CD4-positive, CD25-positive, alpha-beta regulatory T cell (primary cell): ENCODE measurements around the gene CFAP92. TPM values are rescaled to one million over a fixed set of nuclear protein-coding genes. Genes with fewer than 3 reads are reported as not detected.

ENCODE experiments used
- ATAC-seq, 2 donors: fragments of 150-1000 bp; cut with Tn5 transposase; one replicate each; pipeline ENCODE4 v1.10.0; 2021; ENCODE audit warnings: low read depth in 2 of 2, moderate number of reproducible peaks in 2 of 2, moderate library complexity in 1 of 2
- DNase-seq, 3 donors: peaks; one replicate each; pipeline versions ENCODE4 v3.0.0 to v3.0.0-alpha.2; 2012 to 2022; ENCODE audit warnings: mixed read lengths in 1 of 3
- H3K27ac ChIP-seq: one replicate; pipeline ENCODE4 v1.7.0; 2013; ENCODE audit warnings: mild to moderate bottlenecking, low read length; ENCODE audit not compliant: insufficient read depth, poor library complexity, severe bottlenecking
- H3K27me3 ChIP-seq: one replicate; pipeline ENCODE4 v1.7.0; 2013; ENCODE audit warnings: low read length; ENCODE audit not compliant: control insufficient read depth, insufficient read depth
- H3K36me3 ChIP-seq: one replicate; pipeline ENCODE4 v1.7.0; 2013; ENCODE audit warnings: mild to moderate bottlenecking, low read length, moderate library complexity; ENCODE audit not compliant: control insufficient read depth, insufficient read depth
- H3K4me1 ChIP-seq: 2 replicates; pipeline ENCODE4 v1.7.0; 2013; ENCODE audit warnings: mild to moderate bottlenecking, low read length; ENCODE audit not compliant: insufficient read depth, control insufficient read depth, poor library complexity, severe bottlenecking
- H3K4me3 ChIP-seq: one replicate; pipeline ENCODE4 v1.7.0; 2013; ENCODE audit warnings: low read depth, mild to moderate bottlenecking, low read length, moderate library complexity
- H3K9me3 ChIP-seq, 2 experiments: 1 replicate in 1 of 2; 2 replicates in 1 of 2; pipeline ENCODE4 v1.7.0; 2013; ENCODE audit warnings: low read length in 2 of 2, mild to moderate bottlenecking in 1 of 2, moderate library complexity in 1 of 2; ENCODE audit not compliant: control insufficient read depth in 2 of 2
- H3K27ac Mint-ChIP-seq, 3 donors: one replicate each; pipeline ENCODE4 v1.8.0; 2020 to 2022; ENCODE audit warnings: mild to moderate bottlenecking in 3 of 3, mixed read lengths in 3 of 3, moderate library complexity in 2 of 3
- H3K27me3 Mint-ChIP-seq: one replicate; pipeline ENCODE4 v1.8.0; 2022; ENCODE audit warnings: mild to moderate bottlenecking, mixed read lengths
- H3K36me3 Mint-ChIP-seq: one replicate; pipeline ENCODE4 v1.8.0; 2020; ENCODE audit warnings: mixed read lengths
- H3K4me1 Mint-ChIP-seq, 4 donors: one replicate each; pipeline ENCODE4 v1.8.0; 2020 to 2022; ENCODE audit warnings: mixed read lengths in 4 of 4, mild to moderate bottlenecking in 1 of 4
- H3K4me3 Mint-ChIP-seq, 4 donors: one replicate each; pipeline ENCODE4 v1.8.0; 2020 to 2022; ENCODE audit warnings: mild to moderate bottlenecking in 4 of 4, mixed read lengths in 4 of 4, moderate library complexity in 3 of 4
- H3K9me3 Mint-ChIP-seq, 7 donors: one replicate each; pipeline ENCODE4 v1.8.0; 2020 to 2022; ENCODE audit warnings: mixed read lengths in 7 of 7, mild to moderate bottlenecking in 3 of 7, moderate library complexity in 2 of 7
- polyA plus RNA-seq, 4 donors: library from polyadenylated mRNA; unstranded; fragments of 300-500 nt; fragmentation: Illumina TruSeq; gene quantifications; one replicate each; pipeline ENCODE4 v1.2.3, GENCODE V29; 2021
- total RNA-seq: library from RNA; stranded (reverse); gene quantifications from one replicate; pipeline ENCODE4 v1.2.3, GENCODE V29; 2022

CFAP92 gene
- total and polyA plus RNA-seq, 5 donors from 2014 or later, result 0.28 TPM; not detected in 4

DNA sequence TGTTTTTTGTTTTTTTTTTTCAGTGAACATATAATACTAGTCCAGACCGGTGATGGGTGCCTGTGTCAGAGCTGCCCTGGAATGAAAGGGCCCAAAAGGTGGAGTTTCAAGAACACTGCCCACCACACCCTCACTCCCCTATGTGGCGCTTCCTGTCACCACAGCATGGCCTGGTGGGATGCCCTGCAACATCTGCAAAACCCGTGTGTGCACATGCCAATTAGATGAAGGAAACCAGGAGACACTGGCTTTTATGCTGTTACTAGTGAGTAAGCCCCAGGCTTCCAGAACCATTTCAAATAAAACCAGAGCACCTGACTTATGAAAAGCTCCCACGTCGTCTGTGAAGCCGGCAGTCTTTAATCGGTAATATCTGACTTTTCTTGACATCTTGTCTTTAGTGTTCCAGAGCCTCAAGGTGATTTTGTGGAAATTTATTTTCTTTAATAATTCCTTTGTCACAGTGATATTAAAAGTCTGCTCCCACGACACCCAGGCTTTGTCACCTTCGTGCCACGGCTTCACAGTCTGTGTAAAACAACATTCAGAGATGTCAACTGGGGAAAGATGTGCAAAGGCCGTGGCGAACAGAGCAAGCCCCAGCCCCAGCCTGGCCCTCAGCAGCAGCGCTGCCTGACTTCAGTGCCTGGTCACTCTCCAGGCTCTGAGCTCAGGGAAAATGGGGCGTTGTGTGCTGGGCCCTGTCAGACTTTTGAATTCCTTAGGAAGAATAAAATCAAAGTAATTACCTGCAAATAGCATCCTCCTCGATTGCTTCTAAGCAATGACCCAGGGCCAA lies 6.4 kb downstream of the CFAP92 start:
- Mint-ChIP-seq H3K4me3 (no peak overlapping the region), H3K4me1 (no peaks in the 10 kb centered on the region), H3K27ac (no peak overlapping the region), H3K27me3 (peaks cover 11% of the 10 kb centered on the region), H3K36me3 (no peaks in the 10 kb centered on the region), H3K9me3 (no peaks in the 10 kb centered on the region)
- Histone ChIP-seq H3K27ac (no peak overlapping the region), H3K4me1 (no peaks in the 10 kb centered on the region), H3K4me3 (no peak overlapping the region), H3K27me3 (no peaks in the 10 kb centered on the region), H3K36me3 (no peaks in the 10 kb centered on the region), H3K9me3 (no peaks in the 10 kb centered on the region)
- ATAC-seq (no peak), DNase-seq (no peak)

- H3K4me3 ChIP-seq, result no peak overlapping the region
- H3K4me1 ChIP-seq, result no peaks in the 10 kb centered on the region
- Mint-ChIP-seq H3K4me3 (no peak overlapping the region), H3K36me3 (no peaks in the 10 kb centered on the region), H3K27me3 (peaks cover 16% of the 10 kb centered on the region), H3K4me1 (no peaks in the 10 kb centered on the region), H3K27ac (no peak overlapping the region), H3K9me3 (no peaks in the 10 kb centered on the region)
- no peaks in the 10 kb centered on the region for H3K27me3 ChIP-seq
- H3K36me3 ChIP-seq, result no peaks in the 10 kb centered on the region
- H3K27ac ChIP-seq, result no peak overlapping the region
- no peak for DNase-seq
- no peaks in the 10 kb centered on the region for H3K9me3 ChIP-seq
- no peak for ATAC-seq
Measured at GRCh38 chr3:128984596-128984995, 9.3 kb downstream of the CFAP92 start.

DNA sequence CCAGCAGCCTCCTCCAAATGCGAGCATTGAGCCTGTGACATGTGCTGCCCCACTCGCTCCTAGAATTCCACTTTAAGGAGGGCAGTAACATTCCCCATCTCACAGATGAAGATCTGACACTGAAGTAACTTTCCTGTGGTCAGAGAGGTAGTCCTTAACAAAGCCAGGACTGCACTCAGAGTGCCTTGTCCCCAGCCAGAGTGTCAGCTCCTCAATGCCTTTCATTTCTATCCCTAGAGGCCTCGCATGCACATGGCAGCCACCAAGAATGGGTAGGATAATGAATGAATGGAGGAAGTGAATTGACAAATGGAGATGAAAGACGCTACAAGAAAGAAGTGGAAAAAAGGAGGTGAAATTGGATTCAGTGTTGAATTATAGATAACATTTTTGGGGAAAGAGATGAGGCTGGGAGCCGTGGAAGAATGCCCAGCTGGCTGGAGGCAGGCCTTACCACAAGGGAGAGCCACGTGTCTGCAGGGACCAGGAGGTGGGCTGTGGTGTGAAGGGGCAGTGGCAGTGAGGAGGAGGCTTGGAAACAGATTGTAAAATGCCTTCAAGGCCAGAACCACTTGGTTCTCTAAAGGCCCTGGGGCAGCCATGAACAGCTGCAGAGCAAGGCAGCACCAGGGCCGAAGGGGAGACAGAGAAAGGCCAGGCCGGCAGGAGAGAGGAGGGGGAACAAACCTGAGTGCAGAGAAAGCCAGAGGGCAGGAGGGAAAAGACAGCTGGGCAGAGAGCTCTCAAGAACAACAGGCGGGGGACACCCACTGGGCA lies 10.4 kb downstream of the CFAP92 start:
- ATAC-seq, result no peak
- no peaks in the 10 kb centered on the region for H3K36me3 ChIP-seq
- H3K27ac ChIP-seq, result no peak overlapping the region
- Mint-ChIP-seq H3K27ac (no peak overlapping the region), H3K9me3 (no peaks in the 10 kb centered on the region), H3K4me3 (no peak overlapping the region), H3K4me1 (no peaks in the 10 kb centered on the region), H3K36me3 (no peaks in the 10 kb centered on the region), H3K27me3 (peaks cover 16% of the 10 kb centered on the region)
- no peaks in the 10 kb centered on the region for H3K4me1 ChIP-seq
- H3K4me3 ChIP-seq, result no peak overlapping the region
- DNase-seq, result no peak
- no peaks in the 10 kb centered on the region for H3K27me3 ChIP-seq
- H3K9me3 ChIP-seq, result no peaks in the 10 kb centered on the region

DNA sequence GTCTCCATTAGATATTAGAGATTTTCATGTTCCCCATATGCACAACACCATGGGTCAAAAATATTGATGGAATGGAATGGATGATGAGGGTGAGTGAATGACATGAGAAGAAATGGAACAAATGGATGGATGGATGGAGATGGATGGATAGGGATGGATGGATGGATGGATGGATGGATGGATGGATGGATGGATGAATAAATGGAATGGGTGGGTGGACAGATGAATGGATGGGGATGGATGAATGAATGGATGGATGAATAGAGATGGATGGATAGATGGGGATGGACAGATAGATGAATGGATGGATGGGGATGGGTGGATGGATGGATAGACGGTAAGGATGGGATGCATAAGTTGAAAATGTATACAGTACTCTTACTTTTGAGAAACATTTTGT lies 18.6 kb downstream of the CFAP92 start:
- peaks cover 0 to 1% (median 0%) of the 10 kb centered on the region in 7 donors for H3K9me3 Mint-ChIP-seq
- Histone ChIP-seq H3K36me3 (no peaks in the 10 kb centered on the region), H3K27me3 (peaks cover 4% of the 10 kb centered on the region), H3K9me3 (no peaks in the 10 kb centered on the region), H3K4me1 (peaks cover under 1% of the 10 kb centered on the region), H3K4me3 (no peak overlapping the region), H3K27ac (no peak overlapping the region)
- no peak overlapping the region for H3K27ac Mint-ChIP-seq
- H3K27me3 Mint-ChIP-seq, result peaks cover 28% of the 10 kb centered on the region
- DNase-seq (no peak), ATAC-seq (no peak)
- no peak overlapping the region for H3K4me3 Mint-ChIP-seq
- peaks cover 0 to 2% (median under 1%) of the 10 kb centered on the region in 4 donors for H3K4me1 Mint-ChIP-seq
- no peaks in the 10 kb centered on the region for H3K36me3 Mint-ChIP-seq

DNA sequence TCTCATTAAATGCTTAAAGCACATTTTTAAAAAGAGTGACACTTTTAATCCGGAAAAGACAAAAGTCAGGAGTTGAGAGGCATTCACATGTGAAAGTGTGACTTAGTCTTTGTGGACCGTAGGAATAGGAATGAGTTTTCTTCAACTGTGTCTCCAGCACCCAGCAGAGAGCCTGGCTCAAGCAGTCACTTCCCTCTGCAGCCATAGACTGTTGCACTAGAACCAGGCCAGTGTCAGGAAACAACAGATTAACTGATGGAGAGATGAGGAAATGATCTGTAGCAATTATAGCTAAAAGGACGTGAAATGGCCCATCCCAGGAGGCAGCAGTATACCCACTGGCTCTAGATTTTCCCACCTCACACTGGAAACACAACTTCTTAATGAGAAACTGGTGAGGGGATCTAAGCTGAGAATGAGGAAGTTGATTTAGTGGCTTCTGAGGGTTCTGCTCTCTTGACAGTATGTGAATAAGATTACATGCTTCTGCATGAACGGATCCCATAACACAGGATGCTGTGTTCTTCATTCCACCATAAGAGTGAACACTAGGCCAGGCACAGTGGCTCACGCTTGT lies 19.8 kb downstream of the CFAP92 start:
- peaks cover 29% of the 10 kb centered on the region for H3K27me3 Mint-ChIP-seq
- H3K9me3 ChIP-seq, result no peaks in the 10 kb centered on the region
- ATAC-seq (no peak), DNase-seq (no peak)
- no peak overlapping the region for H3K27ac ChIP-seq
- H3K36me3 Mint-ChIP-seq, result no peaks in the 10 kb centered on the region
- H3K4me1 Mint-ChIP-seq, result peaks cover 0 to 5% (median 5%) of the 10 kb centered on the region in 4 donors
- no peak overlapping the region for H3K4me3 ChIP-seq
- H3K9me3 Mint-ChIP-seq, result peaks cover 0 to 1% (median 0%) of the 10 kb centered on the region in 7 donors
- H3K4me3 Mint-ChIP-seq, result no peak overlapping the region
- peaks cover 3% of the 10 kb centered on the region for H3K4me1 ChIP-seq
- H3K36me3 ChIP-seq, result no peaks in the 10 kb centered on the region
- peak overlapping the region in 1 of 3 donors; percentile 6 for H3K27ac Mint-ChIP-seq
- peaks cover 4% of the 10 kb centered on the region for H3K27me3 ChIP-seq

DNA sequence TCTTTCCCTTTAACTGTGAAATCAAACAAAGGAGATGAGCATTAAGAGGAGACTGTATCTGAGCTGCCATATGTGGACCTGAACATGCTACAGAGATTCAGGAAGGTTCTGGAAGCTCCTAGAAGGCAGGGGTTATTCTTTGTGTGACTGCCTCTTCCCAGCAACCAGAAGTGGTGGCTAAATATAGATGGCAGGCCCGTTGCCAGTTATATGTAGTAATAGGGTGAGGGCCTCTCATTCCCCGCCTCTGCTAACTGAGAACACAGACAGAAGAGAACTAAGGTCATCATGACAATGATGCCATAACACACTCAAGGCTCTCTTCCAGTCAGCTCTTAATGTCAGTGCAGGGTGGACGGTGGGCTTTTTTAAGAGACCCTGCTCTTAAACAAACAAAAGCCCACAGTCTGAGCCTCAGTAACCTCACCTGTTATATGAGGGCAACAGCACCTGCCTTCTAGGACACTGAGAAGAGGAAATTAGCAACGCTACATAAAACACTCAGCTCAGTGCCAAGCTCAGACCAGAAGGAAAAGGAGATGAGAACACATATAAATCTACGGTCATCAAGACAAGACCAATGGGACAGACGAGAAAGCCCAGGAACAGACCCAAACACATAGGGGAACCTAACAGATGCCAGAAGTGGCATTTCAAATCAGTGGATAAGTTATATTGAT lies 22.3 kb downstream of the CFAP92 start:
- H3K27me3 Mint-ChIP-seq, result peaks cover 18% of the 10 kb centered on the region
- DNase-seq (no peak), ATAC-seq (no peak)
- no peak overlapping the region for H3K27ac ChIP-seq
- H3K4me1 Mint-ChIP-seq, result peaks cover 0 to 5% (median 5%) of the 10 kb centered on the region in 4 donors
- peaks cover 0 to 1% (median 0%) of the 10 kb centered on the region in 7 donors for H3K9me3 Mint-ChIP-seq
- H3K4me3 Mint-ChIP-seq, result no peak overlapping the region
- H3K27ac Mint-ChIP-seq, result no peak overlapping the region
- H3K36me3 Mint-ChIP-seq, result no peaks in the 10 kb centered on the region
- H3K4me1 ChIP-seq, result peaks cover 3% of the 10 kb centered on the region
- no peak overlapping the region for H3K4me3 ChIP-seq
- H3K27me3 ChIP-seq, result peaks cover 4% of the 10 kb centered on the region
- H3K9me3 ChIP-seq, result no peaks in the 10 kb centered on the region
- H3K36me3 ChIP-seq, result no peaks in the 10 kb centered on the region

GRCh38 chr3:128970740-128971047 lies 23.2 kb downstream of the CFAP92 start:
- H3K27me3 Mint-ChIP-seq, result peaks cover 15% of the 10 kb centered on the region
- H3K9me3 Mint-ChIP-seq, result peaks cover 0 to 1% (median 0%) of the 10 kb centered on the region in 7 donors

More at GRCh38 chr3:128970740-128971047, 23.2 kb downstream of the CFAP92 start:
- Mint-ChIP-seq H3K4me1 (peaks cover 0 to 5% (median 5%) of the 10 kb centered on the region in 4 donors), H3K4me3 (no peak overlapping the region), H3K36me3 (no peaks in the 10 kb centered on the region), H3K27ac (no peak overlapping the region)
- Histone ChIP-seq H3K4me1 (peaks cover 3% of the 10 kb centered on the region), H3K27me3 (peaks cover 4% of the 10 kb centered on the region), H3K4me3 (no peak overlapping the region), H3K9me3 (no peaks in the 10 kb centered on the region), H3K27ac (no peak overlapping the region), H3K36me3 (no peaks in the 10 kb centered on the region)
- no peak for DNase-seq
- ATAC-seq, result no peak
